Measurements from ENCODE around the gene SLC51B. TPM values are rescaled to one million over a fixed set of nuclear protein-coding genes. Genes with fewer than 3 reads are reported as not detected.

SLC51B gene
- total RNA-seq, 1 donor = not detected

GRCh38 chr15:65082303-65082953 is 37.2 kb downstream of the SLC51B start:
- DNase-seq (ENCODE audit: low read depth) = no peak
- no peak overlapping the region for H3K4me3 ChIP-seq (ENCODE audit: low read depth, low read length)
- TF ChIP-seq CTCF (IDR thresholded peaks at IDR 0.05; ENCODE audit: insufficient read depth, low read length) = no peak

- DNase-seq (ENCODE audit: low read depth) = peak; percentile 39
- H3K4me3 ChIP-seq (ENCODE audit: low read depth, low read length) = no peak overlapping the region
- peak; percentile 36 for TF ChIP-seq CTCF (IDR thresholded peaks at IDR 0.05; ENCODE audit: insufficient read depth, low read length)
Observed at GRCh38 chr15:65083262-65083701, 38.1 kb downstream of the SLC51B start.

- no peak for TF ChIP-seq CTCF (IDR thresholded peaks at IDR 0.05; ENCODE audit: insufficient read depth, low read length)
- no peak overlapping the region for H3K4me3 ChIP-seq (ENCODE audit: low read depth, low read length)
- DNase-seq (ENCODE audit: low read depth) = no peak
Observed at GRCh38 chr15:65084500-65085206, 39.5 kb downstream of the SLC51B start.

GRCh38 chr15:65085207-65085753 is 40.1 kb downstream of the SLC51B start:
- H3K4me3 ChIP-seq (ENCODE audit: low read depth, low read length) = no peak overlapping the region
- DNase-seq (ENCODE audit: low read depth) = no peak
- TF ChIP-seq CTCF (IDR thresholded peaks at IDR 0.05; ENCODE audit: insufficient read depth, low read length) = no peak

- no peak for DNase-seq (ENCODE audit: low read depth)
- H3K4me3 ChIP-seq (ENCODE audit: low read depth, low read length) = no peak overlapping the region
- peak; percentile 54 for TF ChIP-seq CTCF (IDR thresholded peaks at IDR 0.05; ENCODE audit: insufficient read depth, low read length)
Observed at GRCh38 chr15:65085990-65086679, 40.9 kb downstream of the SLC51B start.

- no peak for DNase-seq (ENCODE audit: low read depth)
- TF ChIP-seq CTCF (IDR thresholded peaks at IDR 0.05; ENCODE audit: insufficient read depth, low read length) = peak; percentile 21
- H3K4me3 ChIP-seq (ENCODE audit: low read depth, low read length) = no peak overlapping the region
Observed at GRCh38 chr15:65086680-65087111, 41.5 kb downstream of the SLC51B start.
